DOHH2 (cell line): ENCODE measurements around the gene KIZ.

ENCODE experiments used
- EZH2phosphoT487 ChIP-seq: fragments of 200-600 bp; sonication (generic); IDR thresholded peaks from 2 replicates; pipeline ENCODE4 v1.6.1; 2017; ENCODE audit warnings: borderline replicate concordance, mild to moderate bottlenecking, antibody characterized with exemption, low read length, moderate library complexity, mixed read lengths
- TF ChIP-seq, protein P1 (sequence below): fragments of 200-600 bp; sonication (generic); IDR thresholded peaks from one replicate; pipeline ENCODE4 v1.5.1; 2014; ENCODE audit warnings: antibody characterized with exemption, mild to moderate bottlenecking, low read depth, low read length; ENCODE audit not compliant: poor library complexity, severe bottlenecking

- TF ChIP-seq, protein P1, sequence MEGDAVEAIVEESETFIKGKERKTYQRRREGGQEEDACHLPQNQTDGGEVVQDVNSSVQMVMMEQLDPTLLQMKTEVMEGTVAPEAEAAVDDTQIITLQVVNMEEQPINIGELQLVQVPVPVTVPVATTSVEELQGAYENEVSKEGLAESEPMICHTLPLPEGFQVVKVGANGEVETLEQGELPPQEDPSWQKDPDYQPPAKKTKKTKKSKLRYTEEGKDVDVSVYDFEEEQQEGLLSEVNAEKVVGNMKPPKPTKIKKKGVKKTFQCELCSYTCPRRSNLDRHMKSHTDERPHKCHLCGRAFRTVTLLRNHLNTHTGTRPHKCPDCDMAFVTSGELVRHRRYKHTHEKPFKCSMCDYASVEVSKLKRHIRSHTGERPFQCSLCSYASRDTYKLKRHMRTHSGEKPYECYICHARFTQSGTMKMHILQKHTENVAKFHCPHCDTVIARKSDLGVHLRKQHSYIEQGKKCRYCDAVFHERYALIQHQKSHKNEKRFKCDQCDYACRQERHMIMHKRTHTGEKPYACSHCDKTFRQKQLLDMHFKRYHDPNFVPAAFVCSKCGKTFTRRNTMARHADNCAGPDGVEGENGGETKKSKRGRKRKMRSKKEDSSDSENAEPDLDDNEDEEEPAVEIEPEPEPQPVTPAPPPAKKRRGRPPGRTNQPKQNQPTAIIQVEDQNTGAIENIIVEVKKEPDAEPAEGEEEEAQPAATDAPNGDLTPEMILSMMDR: no peak
- no peak for TF ChIP-seq EZH2phosphoT487
These were observed 66.0 kb downstream of the KIZ start for GRCh38 chr20:21191839-21192238.
